ENCODE results near the gene CACNA1C.

CACNA1C gene

GRCh38 chr12:2136901-2137300 lies 84.1 kb downstream of the CACNA1C start:
- in situ Hi-C loops (cut with HindIII; ENCODE audit: low sequenced_read_pairs) = no loop called here

GRCh38 chr12:2137711-2138110 lies 84.9 kb downstream of the CACNA1C start:
- in situ Hi-C loops (cut with HindIII; ENCODE audit: low sequenced_read_pairs) = no loop called here

- in situ Hi-C loops (cut with HindIII; ENCODE audit: low sequenced_read_pairs) = no loop called here
These were observed 85.5 kb downstream of the CACNA1C start for GRCh38 chr12:2138294-2138693.

- in situ Hi-C loops (cut with HindIII; ENCODE audit: low sequenced_read_pairs) = no loop called here
These were observed 86.1 kb downstream of the CACNA1C start for GRCh38 chr12:2138871-2139308.

GRCh38 chr12:2139651-2140050 lies 86.9 kb downstream of the CACNA1C start:
- in situ Hi-C loops (cut with HindIII; ENCODE audit: low sequenced_read_pairs) = no loop called here

- in situ Hi-C loops (cut with HindIII; ENCODE audit: low sequenced_read_pairs) = no loop called here
These were observed 88.2 kb downstream of the CACNA1C start for GRCh38 chr12:2140858-2141519.

GRCh38 chr12:2142068-2142467 lies 89.3 kb downstream of the CACNA1C start:
- in situ Hi-C loops (cut with HindIII; ENCODE audit: low sequenced_read_pairs) = no loop called here

- in situ Hi-C loops (cut with HindIII; ENCODE audit: low sequenced_read_pairs) = no loop called here
These were observed 92.2 kb downstream of the CACNA1C start for GRCh38 chr12:2144951-2145350.

- in situ Hi-C loops (cut with HindIII; ENCODE audit: low sequenced_read_pairs) = no loop called here
These were observed 92.7 kb downstream of the CACNA1C start for GRCh38 chr12:2145433-2145998.

- in situ Hi-C loops (cut with HindIII; ENCODE audit: low sequenced_read_pairs) = no loop called here
These were observed 94.5 kb downstream of the CACNA1C start for GRCh38 chr12:2147335-2147734.

GRCh38 chr12:2149091-2149490 lies 96.3 kb downstream of the CACNA1C start:
- in situ Hi-C loops (cut with HindIII; ENCODE audit: low sequenced_read_pairs) = no loop called here

GRCh38 chr12:2150833-2151232 lies 98.0 kb downstream of the CACNA1C start:
- in situ Hi-C loops (cut with HindIII; ENCODE audit: low sequenced_read_pairs) = loop anchor here (10.0 to 25.0 kb wide), 2 partner anchors 111 to 454 kb away; no protein-coding TSS in a partner anchor

GRCh38 chr12:2151391-2151790 lies 98.6 kb downstream of the CACNA1C start:
- in situ Hi-C loops (cut with HindIII; ENCODE audit: low sequenced_read_pairs) = loop anchor here (10.0 to 25.0 kb wide), 2 partner anchors 111 to 453 kb away; no protein-coding TSS in a partner anchor

- in situ Hi-C loops (cut with HindIII; ENCODE audit: low sequenced_read_pairs) = loop anchor here (10.0 to 25.0 kb wide), 2 partner anchors 110 to 453 kb away; no protein-coding TSS in a partner anchor
These were observed 99.3 kb downstream of the CACNA1C start for GRCh38 chr12:2152134-2152533.

- in situ Hi-C loops (cut with HindIII; ENCODE audit: low sequenced_read_pairs) = loop anchor here (10.0 to 25.0 kb wide), 2 partner anchors 108 to 451 kb away; no protein-coding TSS in a partner anchor
These were observed 101.3 kb downstream of the CACNA1C start for GRCh38 chr12:2154050-2154449.

- in situ Hi-C loops (cut with HindIII; ENCODE audit: low sequenced_read_pairs) = loop anchor here (10.0 to 25.0 kb wide), 2 partner anchors 108 to 450 kb away; no protein-coding TSS in a partner anchor
These were observed 101.7 kb downstream of the CACNA1C start for GRCh38 chr12:2154521-2154920.

- in situ Hi-C loops (cut with HindIII; ENCODE audit: low sequenced_read_pairs) = loop anchor here (10.0 to 25.0 kb wide), 2 partner anchors 106 to 448 kb away; no protein-coding TSS in a partner anchor
These were observed 103.5 kb downstream of the CACNA1C start for GRCh38 chr12:2156333-2156732.

- in situ Hi-C loops (cut with HindIII; ENCODE audit: low sequenced_read_pairs) = loop anchor here (25.0 kb wide), 1 partner anchor 102 kb away; no protein-coding TSS in a partner anchor
These were observed 107.3 kb downstream of the CACNA1C start for GRCh38 chr12:2160043-2160442.

- in situ Hi-C loops (cut with HindIII; ENCODE audit: low sequenced_read_pairs) = loop anchor here (25.0 kb wide), 1 partner anchor 101 kb away; no protein-coding TSS in a partner anchor
These were observed 108.7 kb downstream of the CACNA1C start for GRCh38 chr12:2161473-2161872.

- in situ Hi-C loops (cut with HindIII; ENCODE audit: low sequenced_read_pairs) = loop anchor here (25.0 kb wide), 1 partner anchor 99 kb away; no protein-coding TSS in a partner anchor
These were observed 110.6 kb downstream of the CACNA1C start for GRCh38 chr12:2163177-2163941.

GRCh38 chr12:2165021-2165420 lies 112.2 kb downstream of the CACNA1C start:
- in situ Hi-C loops (cut with HindIII; ENCODE audit: low sequenced_read_pairs) = loop anchor here (25.0 kb wide), 1 partner anchor 97 kb away; no protein-coding TSS in a partner anchor
